ENCODE measurements around the gene KRT12.
A peak's percentile ranks its signal among the peaks of the same experiment; 100 is the strongest.

Gene KRT12

DNA sequence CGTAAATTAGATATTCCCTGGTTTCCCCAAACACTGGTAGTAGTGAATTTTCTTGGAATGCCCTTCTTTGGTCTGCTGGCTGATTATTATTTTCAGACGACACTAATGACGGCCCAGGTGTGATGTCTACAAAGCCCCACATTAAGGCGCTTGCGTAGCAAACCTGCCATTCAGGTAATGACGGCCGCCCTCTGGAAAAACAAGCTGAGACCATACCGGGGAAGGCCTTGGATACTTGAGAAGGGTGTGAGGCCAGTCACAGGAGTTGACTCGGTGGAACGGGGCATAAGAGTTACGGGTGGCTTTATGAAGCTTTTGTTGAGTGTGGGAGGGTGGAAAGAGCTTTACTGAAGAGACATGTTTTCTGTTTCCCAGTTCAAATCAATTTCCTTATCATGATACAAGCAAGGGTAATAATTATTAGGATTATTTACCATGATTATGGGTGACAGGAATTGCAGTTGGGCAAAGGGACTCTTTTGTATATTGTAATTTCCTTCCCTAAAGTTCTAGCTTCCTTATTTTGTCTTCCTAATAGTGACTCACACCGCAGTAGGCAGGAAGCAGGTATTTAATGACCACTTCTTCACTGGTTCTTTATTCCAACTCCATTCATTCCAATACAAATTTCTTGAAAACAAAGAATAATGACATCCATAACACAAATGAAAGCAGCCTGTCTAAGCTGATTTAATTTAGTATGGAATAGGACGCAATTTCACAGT is 45.6 kb upstream of the KRT12 start:
- Mint-ChIP-seq H3K9me3 (no peaks in the 10 kb centered on the region), H3K4me3 (no peak overlapping the region), H3K27ac (peak overlapping the region in 1 of 3 experiments; percentile 58), H3K36me3 (ENCODE audit: low read depth) (no peaks in the 10 kb centered on the region), H3K27me3 (ENCODE audit: low read depth) (peaks cover 4% of the 10 kb centered on the region), H3K4me1 (peaks cover 41% of the 10 kb centered on the region)
- TF ChIP-seq, protein P1, sequence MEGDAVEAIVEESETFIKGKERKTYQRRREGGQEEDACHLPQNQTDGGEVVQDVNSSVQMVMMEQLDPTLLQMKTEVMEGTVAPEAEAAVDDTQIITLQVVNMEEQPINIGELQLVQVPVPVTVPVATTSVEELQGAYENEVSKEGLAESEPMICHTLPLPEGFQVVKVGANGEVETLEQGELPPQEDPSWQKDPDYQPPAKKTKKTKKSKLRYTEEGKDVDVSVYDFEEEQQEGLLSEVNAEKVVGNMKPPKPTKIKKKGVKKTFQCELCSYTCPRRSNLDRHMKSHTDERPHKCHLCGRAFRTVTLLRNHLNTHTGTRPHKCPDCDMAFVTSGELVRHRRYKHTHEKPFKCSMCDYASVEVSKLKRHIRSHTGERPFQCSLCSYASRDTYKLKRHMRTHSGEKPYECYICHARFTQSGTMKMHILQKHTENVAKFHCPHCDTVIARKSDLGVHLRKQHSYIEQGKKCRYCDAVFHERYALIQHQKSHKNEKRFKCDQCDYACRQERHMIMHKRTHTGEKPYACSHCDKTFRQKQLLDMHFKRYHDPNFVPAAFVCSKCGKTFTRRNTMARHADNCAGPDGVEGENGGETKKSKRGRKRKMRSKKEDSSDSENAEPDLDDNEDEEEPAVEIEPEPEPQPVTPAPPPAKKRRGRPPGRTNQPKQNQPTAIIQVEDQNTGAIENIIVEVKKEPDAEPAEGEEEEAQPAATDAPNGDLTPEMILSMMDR (IDR thresholded peaks at IDR 0.05; ENCODE audit: unreplicated experiment in 3 of 3): no peak

DNA sequence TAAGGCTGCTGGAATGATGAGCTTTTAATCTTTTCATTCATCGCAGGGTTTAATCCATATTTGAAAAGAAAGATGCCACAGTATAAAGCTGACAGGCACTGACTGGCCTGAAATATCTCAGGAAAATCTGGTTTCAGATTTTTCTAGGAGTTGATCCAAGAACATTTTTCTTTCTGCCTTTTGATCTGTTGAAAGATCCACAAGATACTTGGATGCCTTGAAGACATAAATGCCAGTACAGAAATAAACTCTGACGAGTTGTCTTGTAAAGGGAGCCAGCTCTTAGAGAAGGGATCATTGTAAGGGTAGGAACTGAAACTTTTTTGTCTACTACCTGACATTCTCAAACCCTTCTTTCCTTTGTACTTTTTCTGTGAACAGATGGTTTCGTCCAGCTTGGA is 43.4 kb upstream of the KRT12 start:
- Mint-ChIP-seq H3K27me3 (ENCODE audit: low read depth) (peaks cover 13% of the 10 kb centered on the region), H3K9me3 (no peaks in the 10 kb centered on the region), H3K36me3 (ENCODE audit: low read depth) (no peaks in the 10 kb centered on the region), H3K27ac (peak overlapping the region; percentile 79 to 87 (median 83)), H3K4me1 (peaks cover 41% of the 10 kb centered on the region), H3K4me3 (peak overlapping the region in 1 of 3 experiments; percentile 33)
- TF ChIP-seq, protein P1 (IDR thresholded peaks at IDR 0.05; ENCODE audit: unreplicated experiment in 3 of 3): no peak

DNA sequence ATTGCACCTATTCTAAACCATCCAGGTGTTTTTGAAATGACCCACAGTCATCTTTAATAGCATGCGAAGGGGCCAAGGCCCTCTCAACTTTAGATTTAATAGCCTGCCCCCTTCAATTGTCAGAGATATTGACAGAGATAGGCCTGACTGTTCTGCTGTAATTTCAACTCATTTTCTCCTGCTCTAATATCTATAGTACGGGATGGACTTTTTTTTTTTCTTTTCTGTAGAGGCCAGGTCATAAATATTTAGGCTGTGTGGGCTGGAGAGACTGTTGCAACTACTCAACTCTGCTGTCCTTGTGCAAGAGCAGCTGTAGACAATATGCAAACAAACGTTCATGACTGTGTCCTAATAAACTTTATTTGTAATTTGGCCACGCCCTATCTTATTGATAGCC is 42.7 kb upstream of the KRT12 start:
- H3K27me3 Mint-ChIP-seq (ENCODE audit: low read depth): peaks cover 17% of the 10 kb centered on the region
- H3K4me3 Mint-ChIP-seq: no peak overlapping the region
- TF ChIP-seq, protein P1 (IDR thresholded peaks at IDR 0.05; ENCODE audit: unreplicated experiment in 3 of 3): no peak
- peaks cover 41% of the 10 kb centered on the region for H3K4me1 Mint-ChIP-seq
- H3K36me3 Mint-ChIP-seq (ENCODE audit: low read depth): no peaks in the 10 kb centered on the region
- H3K27ac Mint-ChIP-seq: peak overlapping the region; percentile 79 to 87 (median 83)
- H3K9me3 Mint-ChIP-seq: no peaks in the 10 kb centered on the region

DNA sequence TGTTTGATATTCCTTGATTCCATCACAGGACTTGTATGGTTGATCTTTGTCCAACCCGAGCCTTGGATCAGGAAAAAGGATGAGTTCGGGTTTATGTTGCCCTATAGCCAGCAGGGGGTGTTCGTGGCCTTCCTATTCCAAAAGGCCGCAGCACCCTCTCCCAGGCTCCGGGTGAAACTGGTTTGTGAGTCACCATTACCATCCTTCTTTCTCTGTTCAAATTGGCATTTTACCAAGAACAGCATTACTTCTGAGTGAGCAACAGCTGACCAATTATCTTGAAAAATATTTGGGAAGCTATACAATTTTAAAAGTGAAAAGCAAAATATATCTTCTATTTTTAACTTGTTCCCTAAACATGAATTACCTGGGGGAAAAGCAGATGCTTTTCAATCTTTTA is 42.3 kb upstream of the KRT12 start:
- Mint-ChIP-seq H3K4me1 (peaks cover 41% of the 10 kb centered on the region), H3K27me3 (ENCODE audit: low read depth) (peaks cover 17% of the 10 kb centered on the region), H3K4me3 (no peak overlapping the region), H3K27ac (peak overlapping the region; percentile 79 to 87 (median 83)), H3K9me3 (no peaks in the 10 kb centered on the region), H3K36me3 (ENCODE audit: low read depth) (no peaks in the 10 kb centered on the region)
- TF ChIP-seq, protein P1 (IDR thresholded peaks at IDR 0.05; ENCODE audit: unreplicated experiment in 3 of 3): peak; percentile 81 to 86 (median 85)

GRCh38 chr17:40906613-40907012 is 39.6 kb upstream of the KRT12 start:
- TF ChIP-seq, protein P1 (IDR thresholded peaks at IDR 0.05; ENCODE audit: unreplicated experiment in 3 of 3): no peak

DNA sequence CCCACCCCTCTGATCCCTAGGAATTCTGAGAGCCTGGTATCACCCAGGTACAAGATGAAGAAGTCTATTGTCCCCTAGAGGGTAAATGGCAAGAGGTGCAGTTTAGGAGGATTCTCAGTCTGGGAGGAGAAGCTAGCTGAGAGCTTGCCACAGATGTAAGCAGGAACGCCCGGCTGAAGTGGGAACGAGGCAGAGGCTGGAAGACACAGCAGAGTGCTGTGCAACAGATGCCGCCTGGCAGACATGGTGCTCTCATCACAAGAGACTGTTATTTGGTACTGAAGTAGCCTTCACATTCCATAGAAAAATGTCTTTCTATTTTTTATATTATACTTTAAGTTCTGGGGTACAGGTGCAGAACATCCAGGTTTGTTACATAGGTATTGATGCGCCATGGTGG is 38.3 kb upstream of the KRT12 start:
- Mint-ChIP-seq H3K27ac (no peak overlapping the region), H3K27me3 (ENCODE audit: low read depth) (peaks cover 17% of the 10 kb centered on the region), H3K36me3 (ENCODE audit: low read depth) (no peaks in the 10 kb centered on the region), H3K9me3 (no peaks in the 10 kb centered on the region), H3K4me1 (peaks cover 21% of the 10 kb centered on the region), H3K4me3 (no peak overlapping the region)
- TF ChIP-seq, protein P1 (IDR thresholded peaks at IDR 0.05; ENCODE audit: unreplicated experiment in 3 of 3): no peak

More at GRCh38 chr17:40906613-40907012, 39.6 kb upstream of the KRT12 start:
- no peak overlapping the region for H3K27ac Mint-ChIP-seq
- peaks cover 31% of the 10 kb centered on the region for H3K4me1 Mint-ChIP-seq
- peaks cover 17% of the 10 kb centered on the region for H3K27me3 Mint-ChIP-seq (ENCODE audit: low read depth)
- no peaks in the 10 kb centered on the region for H3K9me3 Mint-ChIP-seq
- no peaks in the 10 kb centered on the region for H3K36me3 Mint-ChIP-seq (ENCODE audit: low read depth)
- H3K4me3 Mint-ChIP-seq: no peak overlapping the region
